GM19455 (cell line): Measurements from ENCODE around the gene SUV39H2.
"Not testable (repeated sequence)": the region's sequence is repeated elsewhere in the genome, so short reads cannot be mapped to it uniquely, and the experiment has no call there.

ENCODE experiments used
- ATAC-seq: cut with Tn5 transposase; IDR thresholded peaks from one replicate; pipeline ENCODE4 v1.9.1; 2021; ENCODE audit not compliant: unreplicated experiment

SUV39H2 gene

GRCh38 chr10:14878266-14879123 lies at the start of gene SUV39H2:
TSS of gene SUV39H2 (plus strand) at chr10:14878866. CDS start at chr10:14878889, 23 bp downstream.
- peak; percentile 92 for ATAC-seq

- ATAC-seq, result no peak
Measured at GRCh38 chr10:14833106-14833505, 45.6 kb upstream of the SUV39H2 start.

GRCh38 chr10:14836208-14836607 lies 42.5 kb upstream of the SUV39H2 start:
- no peak for ATAC-seq

GRCh38 chr10:14837003-14837756 lies 41.5 kb upstream of the SUV39H2 start:
- ATAC-seq, result no peak

- ATAC-seq, result peak; percentile 87
Measured at GRCh38 chr10:14837757-14838581, 40.7 kb upstream of the SUV39H2 start, which contains the start of the genes CDNF, HSPA14 and MSANTD7. TSS of gene CDNF (minus strand) at chr10:14838037. CDS start at chr10:14837946, 91 bp downstream. TSS of gene HSPA14 (plus strand) at chr10:14838306. CDS start at chr10:14838403, 97 bp downstream. TSS of gene MSANTD7 (plus strand) at chr10:14838306. CDS start at chr10:14842285, 3,979 bp downstream.

GRCh38 chr10:14838582-14839304 lies 39.9 kb upstream of the SUV39H2 start:
- ATAC-seq, result peak; percentile 6

- ATAC-seq, result no peak
Measured at GRCh38 chr10:14839305-14839695, 39.4 kb upstream of the SUV39H2 start.

GRCh38 chr10:14840178-14840577 lies 38.5 kb upstream of the SUV39H2 start:
- no peak for ATAC-seq

- no peak for ATAC-seq
Measured at GRCh38 chr10:14843327-14843988, 35.2 kb upstream of the SUV39H2 start.

GRCh38 chr10:14844948-14845347 lies 33.7 kb upstream of the SUV39H2 start:
- ATAC-seq, result no peak

GRCh38 chr10:14852236-14852635 lies 26.4 kb upstream of the SUV39H2 start:
- ATAC-seq, result no peak

- ATAC-seq, result no peak
Measured at GRCh38 chr10:14855453-14855852, 23.2 kb upstream of the SUV39H2 start.

- no peak for ATAC-seq
Measured at GRCh38 chr10:14858338-14858960, 20.2 kb upstream of the SUV39H2 start.

GRCh38 chr10:14859043-14859442 lies 19.6 kb upstream of the SUV39H2 start:
- no peak for ATAC-seq

- no peak for ATAC-seq
Measured at GRCh38 chr10:14859775-14860174, 18.9 kb upstream of the SUV39H2 start.

GRCh38 chr10:14860791-14861190 lies 17.9 kb upstream of the SUV39H2 start:
- ATAC-seq, result no peak

- ATAC-seq, result not testable (repeated sequence)
Measured at GRCh38 chr10:14864466-14864865, 14.2 kb upstream of the SUV39H2 start.

GRCh38 chr10:14864871-14865270 lies 13.8 kb upstream of the SUV39H2 start:
- not testable (repeated sequence) for ATAC-seq

GRCh38 chr10:14873090-14873760 lies 5.4 kb upstream of the SUV39H2 start:
- ATAC-seq, result no peak
